Gastroesophageal sphincter (tissue), 4 donors: ENCODE results near the gene KCNAB1. TPM values are rescaled to one million over a fixed set of nuclear protein-coding genes. Genes with fewer than 3 reads are reported as not detected.
"Not testable (repeated sequence)": the region's sequence is repeated elsewhere in the genome, so short reads cannot be mapped to it uniquely, and the experiment has no call there.

Source experiments
- ATAC-seq: fragments of 150-250 bp; one replicate; pipeline ENCODE4 v1.9.1; 2016; ENCODE audit warnings: mild to moderate bottlenecking, moderate library complexity
- H3K27ac ChIP-seq, 4 donors: fragments of 200-600 bp; sonication (generic) in 3 of 4; 1 replicate in 3 of 4; 2 replicates in 1 of 4; pipeline ENCODE4 v1.5.1; 2016 to 2019
- H3K27me3 ChIP-seq: fragments of 200-600 bp; sonication (generic); one replicate; pipeline ENCODE4 v1.5.1; 2019
- H3K36me3 ChIP-seq, 2 donors: fragments of 200-600 bp; sonication (generic); one replicate each; pipeline ENCODE4 v1.5.1; 2019; ENCODE audit warnings: control low read depth in 1 of 2
- H3K4me1 ChIP-seq, 3 donors: fragments of 200-600 bp; sonication (generic); 1 replicate in 2 of 3; 2 replicates in 1 of 3; pipeline ENCODE4 v1.5.1; 2016 to 2019; ENCODE audit warnings: control low read depth in 2 of 3
- H3K4me3 ChIP-seq, 2 donors: fragments of 200-600 bp; sonication (generic); one replicate each; pipeline ENCODE4 v1.5.1; 2019; ENCODE audit warnings: mild to moderate bottlenecking in 1 of 2, moderate library complexity in 1 of 2
- H3K9me3 ChIP-seq, 3 donors: fragments of 200-600 bp; sonication (generic); one replicate each; pipeline ENCODE4 v1.5.1; 2017 to 2019; ENCODE audit warnings: control low read depth in 2 of 3
- CTCF ChIP-seq, 4 experiments: fragments of 200-600 bp in 2 of 4; fragments of 450-650 bp in 2 of 4; sonication (generic) in 1 of 4; IDR thresholded peaks; one replicate each; pipeline ENCODE4 v1.5.1; 2017 to 2019; ENCODE audit warnings: antibody characterized with exemption in 4 of 4, mild to moderate bottlenecking in 2 of 4, moderate library complexity in 2 of 4
- EP300 ChIP-seq: sonication (generic); formaldehyde crosslinking; IDR thresholded peaks from one replicate; pipeline ENCODE4 v1.6.1; 2017; ENCODE audit warnings: antibody characterized with exemption, mild to moderate bottlenecking
- POLR2A ChIP-seq, 2 donors: fragments of 450-650 bp; IDR thresholded peaks; one replicate each; pipeline ENCODE4 v1.6.1; 2017; ENCODE audit warnings: antibody characterized with exemption in 2 of 2, mild to moderate bottlenecking in 2 of 2, moderate library complexity in 1 of 2
- POLR2AphosphoS5 ChIP-seq: sonication (generic); formaldehyde crosslinking; IDR thresholded peaks from one replicate; pipeline ENCODE4 v1.6.1; 2017; ENCODE audit warnings: antibody characterized with exemption
- WGBS, 2 donors: methylation state at CpG; one replicate each; pipeline ENCODE4 v1.1.5; 2018; ENCODE audit warnings: low coverage in 1 of 2; 5-methylcytosine and 5-hydroxymethylcytosine counted together
- total RNA-seq, 4 donors: library from RNA; depleted of rRNA; stranded (reverse); fragments of >200 nt; gene quantifications; one replicate each; pipeline ENCODE4 v1.1.0, GENCODE V29; 2016

KCNAB1 gene
- total RNA-seq = 1 to 10 TPM in 3 of 4 donors, under 1 TPM in 1; 0.31 to 6.3 (median 1.9) TPM

DNA sequence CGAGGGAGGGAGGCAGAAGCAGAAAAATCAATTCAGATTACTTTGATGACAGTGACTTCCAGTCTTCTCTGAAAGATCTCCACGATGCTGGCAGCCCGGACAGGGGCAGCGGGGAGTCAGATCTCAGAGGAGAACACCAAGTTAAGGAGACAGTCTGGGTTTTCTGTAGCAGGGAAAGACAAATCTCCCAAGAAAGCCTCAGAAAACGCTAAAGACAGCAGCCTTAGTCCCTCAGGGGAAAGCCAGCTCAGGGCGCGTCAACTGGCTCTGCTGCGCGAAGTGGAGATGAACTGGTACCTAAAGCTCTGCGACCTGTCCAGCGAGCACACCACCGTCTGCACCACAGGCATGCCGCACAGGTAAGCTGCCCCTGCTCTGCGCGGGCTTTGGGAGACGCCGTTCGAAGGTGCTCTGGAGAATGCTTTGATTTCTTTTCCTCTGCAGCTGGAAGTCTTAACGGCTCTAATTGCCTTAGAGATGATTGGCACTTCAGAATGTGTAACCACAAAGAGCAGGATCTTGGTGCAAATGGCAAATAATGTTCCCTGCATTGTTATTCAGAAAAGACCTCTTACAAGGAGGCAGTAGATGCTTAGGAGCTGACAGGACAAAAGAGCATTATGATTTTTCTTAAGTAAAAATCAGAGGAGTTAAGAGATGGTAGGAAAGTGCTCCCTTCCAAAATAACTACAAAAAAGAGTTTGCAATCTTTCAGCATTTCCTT is at the start of gene KCNAB1:
Gene KCNAB1, plus strand, starts transcription at position 51 of the 724 bp plus-strand sequence.
- no peaks in the 10 kb centered on the region for H3K9me3 ChIP-seq
- TF ChIP-seq EP300 (no peak), POLR2A (IDR thresholded peaks at IDR 0.05) (no peak), POLR2AphosphoS5 (no peak), CTCF (IDR thresholded peaks at IDR 0.05) (no peak)
- H3K36me3 ChIP-seq = no peaks in the 10 kb centered on the region
- ATAC-seq = no peak
- H3K4me1 ChIP-seq = no peaks in the 10 kb centered on the region
- WGBS, 2 donors = 54 to 63% methylated on average over 4 to 13 of the region's 19 CpGs
- no peak within 1 kb of the TSS for H3K27ac ChIP-seq
- H3K4me3 ChIP-seq = no peak within 1 kb of the TSS
- H3K27me3 ChIP-seq = no peaks in the 10 kb centered on the region

DNA sequence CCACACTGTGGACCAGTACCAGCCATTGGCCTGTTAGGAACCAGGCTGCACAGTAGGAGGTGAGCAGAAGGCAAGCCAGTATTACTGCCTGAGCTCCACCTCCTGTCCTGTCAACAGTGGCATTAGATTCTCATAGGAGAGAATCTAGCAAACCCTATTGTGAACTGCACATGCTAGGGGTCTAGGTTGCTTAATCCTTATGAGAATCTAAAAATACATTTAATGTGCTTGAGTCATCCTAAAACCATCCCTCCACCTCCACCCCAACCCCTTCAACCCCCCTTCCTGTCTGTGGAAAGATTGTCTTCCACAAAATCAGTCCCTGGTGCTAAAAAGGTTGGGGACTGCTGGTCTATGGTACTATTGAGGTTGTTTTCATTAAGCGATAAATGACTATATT is 49.3 kb upstream of the KCNAB1 start:
- TF ChIP-seq POLR2AphosphoS5 (no peak), POLR2A (IDR thresholded peaks at IDR 0.05) (no peak), EP300 (no peak), CTCF (IDR thresholded peaks at IDR 0.05) (no peak)
- no peaks in the 10 kb centered on the region for H3K36me3 ChIP-seq
- 100% methylated on average over 1 of the region's 1 CpG for WGBS, 2 donors
- ATAC-seq = no peak
- no peaks in the 10 kb centered on the region for H3K27me3 ChIP-seq
- H3K4me1 ChIP-seq = no peaks in the 10 kb centered on the region
- no peaks in the 10 kb centered on the region for H3K9me3 ChIP-seq
- H3K27ac ChIP-seq = no peak overlapping the region
- no peak overlapping the region for H3K4me3 ChIP-seq

DNA sequence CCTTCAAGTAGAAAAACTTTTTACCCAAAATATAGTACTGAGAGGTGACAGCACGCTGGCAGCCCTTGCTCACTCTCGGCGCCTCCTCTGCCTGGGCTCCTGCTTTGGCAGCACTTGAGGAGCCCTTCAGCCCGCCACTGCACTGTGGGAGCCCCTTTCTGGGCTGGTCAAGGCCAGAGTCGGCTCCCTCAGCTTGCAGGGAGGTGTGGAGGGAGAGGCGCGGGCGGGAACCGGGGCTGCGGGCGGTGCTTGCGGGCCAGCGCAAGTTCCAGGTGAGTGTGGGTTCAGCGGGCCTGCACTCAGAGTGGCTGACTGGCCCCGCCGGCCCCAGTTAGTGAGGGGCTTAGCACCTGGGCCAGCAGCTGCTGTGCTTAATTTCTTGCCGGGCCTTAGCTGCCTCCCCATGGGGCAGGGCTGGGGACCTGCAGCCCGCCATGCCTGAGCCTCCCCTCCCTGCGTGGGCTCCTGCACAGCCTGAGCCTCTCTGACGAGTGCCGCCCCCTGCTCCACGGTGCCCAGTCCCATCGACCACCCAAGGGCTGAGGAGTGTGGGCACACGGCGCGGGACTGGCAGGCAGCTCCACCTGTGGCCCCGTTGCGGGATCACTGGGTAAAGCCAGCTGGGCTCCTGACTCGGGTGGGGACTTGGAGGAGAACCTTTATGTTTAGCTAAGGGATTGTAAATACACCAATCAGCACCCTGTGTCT is 47.3 kb upstream of the KCNAB1 start:
- not testable (repeated sequence) for H3K27me3 ChIP-seq, ATAC-seq, H3K9me3 ChIP-seq, H3K4me3 ChIP-seq, H3K36me3 ChIP-seq, H3K27ac ChIP-seq, H3K4me1 ChIP-seq
- WGBS, 2 donors = 90 to 93% methylated on average over 2 to 3 of the region's 29 CpGs

DNA sequence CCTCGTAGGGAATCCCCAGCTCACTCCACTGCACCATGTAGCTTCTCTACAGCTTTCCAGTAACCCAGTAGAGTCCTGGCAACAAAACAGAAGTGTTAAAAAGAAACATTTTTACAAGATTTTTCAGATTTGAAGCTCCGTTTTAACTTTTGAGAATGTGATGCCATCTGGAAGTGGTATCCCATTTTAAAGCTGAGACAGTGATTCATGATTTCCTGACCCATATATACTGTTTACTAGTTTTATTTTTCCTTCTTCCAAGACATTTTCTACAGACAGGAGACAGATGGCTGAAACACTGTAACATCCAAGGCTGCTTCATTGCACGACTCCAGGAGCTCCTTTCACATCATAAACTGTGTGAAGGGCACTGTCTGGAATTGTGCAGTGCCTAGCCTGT is 30.3 kb upstream of the KCNAB1 start:
- no peaks in the 10 kb centered on the region for H3K9me3 ChIP-seq
- TF ChIP-seq POLR2A (IDR thresholded peaks at IDR 0.05) = no peak
- H3K4me3 ChIP-seq = no peak overlapping the region
- no peak overlapping the region for H3K27ac ChIP-seq
- H3K4me1 ChIP-seq = no peaks in the 10 kb centered on the region
- 24 to 56% methylated on average over 3 of the region's 3 CpGs for WGBS, 2 donors
- ATAC-seq = no peak
- H3K27me3 ChIP-seq = no peaks in the 10 kb centered on the region
- no peaks in the 10 kb centered on the region for H3K36me3 ChIP-seq

DNA sequence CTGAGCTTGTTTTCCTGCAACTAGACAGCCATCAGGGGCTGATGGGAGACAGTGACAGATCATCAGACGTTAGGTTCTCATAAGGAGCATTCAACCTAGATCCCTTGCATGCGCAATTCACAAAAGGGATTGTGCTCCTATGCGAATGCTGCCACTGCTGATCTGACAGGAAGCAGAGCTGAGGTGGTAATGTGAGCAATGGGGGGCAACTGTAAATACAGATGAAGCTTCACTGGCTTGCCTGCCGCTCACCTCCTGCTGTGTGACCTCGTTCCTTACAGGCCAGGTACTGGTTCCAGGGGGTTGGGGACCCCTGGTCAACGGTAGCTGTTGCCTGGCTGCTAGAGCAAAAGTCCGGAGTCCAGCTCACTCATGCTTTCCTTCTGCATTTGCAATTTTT is 26.4 kb upstream of the KCNAB1 start:
- Histone ChIP-seq H3K27ac (no peak overlapping the region), H3K4me3 (no peak overlapping the region), H3K4me1 (no peaks in the 10 kb centered on the region), H3K27me3 (no peaks in the 10 kb centered on the region), H3K9me3 (no peaks in the 10 kb centered on the region), H3K36me3 (no peaks in the 10 kb centered on the region)
- no peak for ATAC-seq
- no peak for TF ChIP-seq EP300
- no peak for TF ChIP-seq POLR2A (IDR thresholded peaks at IDR 0.05)
- no peak for TF ChIP-seq CTCF (IDR thresholded peaks at IDR 0.05)
- TF ChIP-seq POLR2AphosphoS5 = no peak
- WGBS, 2 donors = 43 to 45% methylated on average over 6 to 7 of the region's 7 CpGs

GRCh38 chr3:156094391-156094790 is 26.0 kb upstream of the KCNAB1 start:
- H3K9me3 ChIP-seq = no peaks in the 10 kb centered on the region
- no peak for ATAC-seq
- TF ChIP-seq EP300 (no peak), POLR2A (IDR thresholded peaks at IDR 0.05) (no peak), POLR2AphosphoS5 (no peak), CTCF (IDR thresholded peaks at IDR 0.05) (no peak)
- H3K27ac ChIP-seq = no peak overlapping the region
- H3K36me3 ChIP-seq = no peaks in the 10 kb centered on the region
- H3K27me3 ChIP-seq = no peaks in the 10 kb centered on the region
- H3K4me3 ChIP-seq = no peak overlapping the region
- WGBS, 2 donors = 77 to 81% methylated on average over 2 of the region's 2 CpGs
- H3K4me1 ChIP-seq = no peaks in the 10 kb centered on the region

- not testable (repeated sequence) for H3K9me3 ChIP-seq, H3K4me1 ChIP-seq, H3K27ac ChIP-seq, H3K4me3 ChIP-seq, ATAC-seq, H3K27me3 ChIP-seq, H3K36me3 ChIP-seq
- 94 to 96% methylated on average over 4 of the region's 4 CpGs for WGBS, 2 donors
These were observed 24.7 kb upstream of the KCNAB1 start for GRCh38 chr3:156095652-156096051.
